Skeletal muscle satellite cell (primary cell): ENCODE data around the gene FBXW12.

Source experiments
- H3K27me3 ChIP-seq: 2 replicates; pipeline ENCODE4 v1.7.0; 2013; ENCODE audit warnings: low read length; ENCODE audit not compliant: control insufficient read depth, insufficient read depth
- H3K36me3 ChIP-seq: 2 replicates; pipeline ENCODE4 v1.7.0; 2013; ENCODE audit warnings: mild to moderate bottlenecking, control low read depth, low read length; ENCODE audit not compliant: insufficient read depth
- H3K4me1 ChIP-seq: 2 replicates; pipeline ENCODE4 v1.7.0; 2013; ENCODE audit warnings: low read length; ENCODE audit not compliant: control insufficient read depth, insufficient read depth
- H3K4me2 ChIP-seq: 2 replicates; pipeline ENCODE4 v1.7.0; 2013; ENCODE audit warnings: mild to moderate bottlenecking, low read length
- H3K4me3 ChIP-seq: 2 replicates; pipeline ENCODE4 v1.7.0; 2013; ENCODE audit warnings: low read length
- H3K9ac ChIP-seq: 2 replicates; pipeline ENCODE4 v1.7.0; 2013; ENCODE audit warnings: mild to moderate bottlenecking, low read depth, low read length, moderate library complexity
- H3K9me3 ChIP-seq: replicated peaks from 2 replicates; pipeline ENCODE4 v1.7.0; 2013; ENCODE audit warnings: mild to moderate bottlenecking, control low read depth, low read length

Gene FBXW12

GRCh38 chr3:48418140-48418539 is 46.1 kb downstream of the FBXW12 start:
- peaks cover 9% of the 10 kb centered on the region for H3K4me1 ChIP-seq
- no peaks in the 10 kb centered on the region for H3K36me3 ChIP-seq
- H3K9ac ChIP-seq, result no peak overlapping the region
- no peaks in the 10 kb centered on the region for H3K27me3 ChIP-seq
- no peak overlapping the region for H3K4me3 ChIP-seq
- H3K4me2 ChIP-seq, result no peak overlapping the region
- H3K9me3 ChIP-seq, result no peaks in the 10 kb centered on the region

- no peak overlapping the region for H3K4me3 ChIP-seq
- no peak overlapping the region for H3K9ac ChIP-seq
- H3K36me3 ChIP-seq, result no peaks in the 10 kb centered on the region
- H3K4me2 ChIP-seq, result no peak overlapping the region
- no peaks in the 10 kb centered on the region for H3K9me3 ChIP-seq
- peaks cover 14% of the 10 kb centered on the region for H3K4me1 ChIP-seq
- H3K27me3 ChIP-seq, result no peaks in the 10 kb centered on the region
Observed at GRCh38 chr3:48418651-48419050, 46.6 kb downstream of the FBXW12 start.

DNA sequence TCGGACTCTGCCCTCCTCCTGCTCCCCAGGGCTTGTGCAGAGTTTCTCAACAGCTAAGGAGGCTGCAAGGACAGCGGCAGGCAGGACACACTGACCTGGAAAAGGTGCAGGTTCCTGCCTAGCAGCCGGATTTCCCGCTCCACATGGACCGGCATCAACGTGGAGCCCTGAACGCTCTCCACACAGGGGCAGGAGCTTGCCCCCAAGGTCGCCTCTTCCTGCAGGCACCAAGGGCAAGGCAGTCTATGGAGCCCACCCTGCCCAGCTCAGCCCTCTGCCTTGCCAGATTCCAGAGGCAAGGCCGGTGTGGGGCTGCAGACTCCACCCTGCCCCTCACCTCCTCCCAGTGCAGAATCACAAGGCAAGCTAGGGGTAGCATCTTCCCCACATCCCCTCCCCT is 47.1 kb downstream of the FBXW12 start:
- H3K27me3 ChIP-seq, result no peaks in the 10 kb centered on the region
- H3K4me3 ChIP-seq, result no peak overlapping the region
- H3K4me1 ChIP-seq, result peaks cover 19% of the 10 kb centered on the region
- H3K9ac ChIP-seq, result no peak overlapping the region
- no peaks in the 10 kb centered on the region for H3K36me3 ChIP-seq
- no peaks in the 10 kb centered on the region for H3K9me3 ChIP-seq
- H3K4me2 ChIP-seq, result no peak overlapping the region

- Histone ChIP-seq H3K36me3 (no peaks in the 10 kb centered on the region), H3K9ac (no peak overlapping the region), H3K4me2 (no peak overlapping the region), H3K27me3 (no peaks in the 10 kb centered on the region), H3K4me1 (peaks cover 22% of the 10 kb centered on the region), H3K9me3 (no peaks in the 10 kb centered on the region), H3K4me3 (no peak overlapping the region)
Observed at GRCh38 chr3:48419597-48419996, 47.6 kb downstream of the FBXW12 start.

- H3K4me3 ChIP-seq, result no peak overlapping the region
- no peak overlapping the region for H3K9ac ChIP-seq
- peaks cover 27% of the 10 kb centered on the region for H3K4me1 ChIP-seq
- H3K27me3 ChIP-seq, result no peaks in the 10 kb centered on the region
- H3K9me3 ChIP-seq, result no peaks in the 10 kb centered on the region
- no peaks in the 10 kb centered on the region for H3K36me3 ChIP-seq
- no peak overlapping the region for H3K4me2 ChIP-seq
Observed at GRCh38 chr3:48420561-48420960, 48.5 kb downstream of the FBXW12 start.

DNA sequence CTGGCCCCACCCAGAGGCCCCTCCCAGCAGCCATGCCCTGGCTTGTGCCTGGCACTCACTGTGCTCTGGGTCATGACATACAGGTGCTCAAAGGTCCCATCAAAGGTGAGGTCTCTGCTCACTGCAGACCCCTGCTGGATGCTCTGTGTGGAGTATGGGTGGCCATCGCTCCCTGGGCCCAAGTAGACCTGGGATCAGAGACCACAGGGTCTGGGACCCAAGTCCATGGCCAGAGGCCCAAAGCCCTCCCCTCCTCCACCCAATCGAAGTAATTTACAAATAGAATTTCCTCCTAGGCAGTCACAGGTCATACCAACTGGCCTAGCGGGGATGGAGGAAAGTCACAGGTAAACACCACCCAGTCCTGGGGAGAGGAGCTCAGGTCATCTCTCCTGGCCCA is 50.3 kb downstream of the FBXW12 start:
- Histone ChIP-seq H3K4me2 (no peak overlapping the region), H3K36me3 (no peaks in the 10 kb centered on the region), H3K4me1 (peaks cover 44% of the 10 kb centered on the region), H3K27me3 (no peaks in the 10 kb centered on the region), H3K9me3 (no peaks in the 10 kb centered on the region), H3K9ac (no peak overlapping the region), H3K4me3 (no peak overlapping the region)

GRCh38 chr3:48422681-48423080 is 50.7 kb downstream of the FBXW12 start:
- no peak overlapping the region for H3K4me3 ChIP-seq
- no peaks in the 10 kb centered on the region for H3K9me3 ChIP-seq
- no peaks in the 10 kb centered on the region for H3K27me3 ChIP-seq
- H3K36me3 ChIP-seq, result no peaks in the 10 kb centered on the region
- peaks cover 48% of the 10 kb centered on the region for H3K4me1 ChIP-seq
- no peak overlapping the region for H3K9ac ChIP-seq
- no peak overlapping the region for H3K4me2 ChIP-seq

DNA sequence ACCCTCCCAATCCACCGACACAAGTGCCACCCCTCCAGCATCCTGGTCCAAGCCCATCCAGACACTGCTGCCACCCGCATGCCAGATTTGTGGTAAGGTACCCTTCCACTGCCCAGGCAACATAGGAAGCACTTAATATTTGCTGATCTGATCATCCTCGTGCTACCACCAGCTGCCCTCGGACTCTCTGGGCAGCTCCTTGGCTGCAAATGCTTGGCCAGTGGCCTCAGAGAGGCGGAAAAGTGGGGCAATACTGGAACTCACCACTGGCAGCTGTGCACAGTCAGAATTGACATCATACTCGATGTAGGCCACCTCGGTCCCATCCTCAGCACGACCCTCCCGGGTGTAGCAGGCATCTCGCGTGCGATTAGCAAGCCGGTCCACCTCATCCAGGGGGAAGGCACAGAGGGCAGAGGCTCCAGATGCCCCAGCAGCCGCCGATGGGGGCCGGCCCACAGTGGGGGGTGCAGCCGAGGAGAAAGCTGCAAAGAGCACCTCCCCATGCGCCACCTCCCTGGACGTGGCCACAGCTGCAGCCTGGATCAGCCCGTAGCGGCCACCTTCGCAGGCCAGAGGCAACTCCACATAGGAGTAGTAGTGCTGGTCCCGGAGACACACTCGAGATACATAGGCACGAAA is 51.3 kb downstream of the FBXW12 start:
- Histone ChIP-seq H3K4me3 (no peak overlapping the region), H3K9ac (no peak overlapping the region), H3K36me3 (no peaks in the 10 kb centered on the region), H3K4me1 (peaks cover 55% of the 10 kb centered on the region), H3K4me2 (no peak overlapping the region), H3K27me3 (no peaks in the 10 kb centered on the region), H3K9me3 (no peaks in the 10 kb centered on the region)

DNA sequence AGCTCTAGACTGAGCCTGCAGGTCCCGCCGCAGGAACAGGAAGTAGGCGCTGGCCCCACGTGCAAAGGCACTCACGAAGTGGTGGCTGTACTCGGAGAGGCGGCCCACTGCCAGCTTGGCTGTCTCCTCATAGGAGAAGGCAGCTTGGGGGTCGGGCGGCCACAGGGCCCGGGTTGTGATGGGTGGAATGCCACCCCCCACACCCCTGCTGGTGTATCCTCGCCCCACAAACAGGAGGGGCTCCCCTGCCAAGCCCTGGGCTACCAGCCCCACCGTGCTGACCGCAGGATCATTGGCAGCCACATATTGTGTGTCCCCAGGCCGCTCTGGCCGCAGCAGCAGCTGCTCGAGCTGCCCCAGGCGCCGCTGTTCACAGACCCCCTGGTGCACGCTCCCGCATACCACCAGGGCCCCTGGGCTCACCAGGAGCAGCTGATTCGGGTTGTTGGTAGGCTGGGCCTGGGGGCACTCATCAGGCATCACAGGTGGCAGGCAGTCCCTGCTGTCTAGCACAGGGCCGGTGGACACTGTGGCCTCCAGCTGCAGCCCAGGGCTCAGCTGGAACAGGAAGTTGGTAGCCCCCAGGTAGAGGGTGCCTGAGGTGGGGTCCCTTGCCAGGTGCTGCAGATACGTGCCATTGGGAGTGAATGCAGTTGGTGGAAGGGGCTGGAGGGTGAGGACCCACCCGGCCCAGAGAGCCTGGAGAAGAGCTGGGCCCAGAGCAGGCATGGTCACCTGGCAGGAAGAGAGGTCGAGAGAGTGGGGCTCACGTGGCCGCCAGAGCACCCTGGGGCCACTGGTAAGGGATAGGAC is 52.1 kb downstream of the FBXW12 start:
- no peak overlapping the region for H3K9ac ChIP-seq
- no peaks in the 10 kb centered on the region for H3K9me3 ChIP-seq
- H3K27me3 ChIP-seq, result no peaks in the 10 kb centered on the region
- no peak overlapping the region for H3K4me3 ChIP-seq
- H3K36me3 ChIP-seq, result no peaks in the 10 kb centered on the region
- no peak overlapping the region for H3K4me2 ChIP-seq
- H3K4me1 ChIP-seq, result peaks cover 57% of the 10 kb centered on the region

DNA sequence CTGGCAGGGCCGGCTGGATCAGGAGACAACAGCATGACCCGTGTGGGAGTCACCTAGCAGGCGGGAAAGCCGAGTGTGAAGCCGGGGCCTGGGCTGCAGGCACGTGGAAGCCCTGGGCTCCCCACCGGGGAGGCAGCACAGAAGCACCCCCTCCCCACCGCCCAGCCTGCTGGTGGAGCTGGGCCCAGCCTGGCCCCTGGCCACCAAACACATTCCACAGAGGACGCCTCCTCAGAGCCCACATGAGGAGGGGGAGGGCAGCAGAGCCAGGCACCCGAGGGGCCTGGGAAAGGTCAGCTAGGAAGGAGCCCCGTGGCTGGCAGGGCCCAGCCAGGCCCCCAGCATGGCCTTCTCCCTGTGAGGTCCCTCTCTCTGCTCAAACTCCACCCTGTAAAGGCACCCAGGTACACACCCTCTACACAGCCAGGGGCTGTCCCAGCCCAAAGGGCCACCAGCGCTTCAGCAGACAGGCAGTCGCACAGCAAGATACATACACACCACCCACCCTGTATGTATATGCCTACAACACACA is 53.3 kb downstream of the FBXW12 start:
- Histone ChIP-seq H3K4me2 (no peak overlapping the region), H3K9me3 (no peaks in the 10 kb centered on the region), H3K36me3 (no peaks in the 10 kb centered on the region), H3K9ac (no peak overlapping the region), H3K27me3 (no peaks in the 10 kb centered on the region), H3K4me3 (no peak overlapping the region), H3K4me1 (peaks cover 65% of the 10 kb centered on the region)

DNA sequence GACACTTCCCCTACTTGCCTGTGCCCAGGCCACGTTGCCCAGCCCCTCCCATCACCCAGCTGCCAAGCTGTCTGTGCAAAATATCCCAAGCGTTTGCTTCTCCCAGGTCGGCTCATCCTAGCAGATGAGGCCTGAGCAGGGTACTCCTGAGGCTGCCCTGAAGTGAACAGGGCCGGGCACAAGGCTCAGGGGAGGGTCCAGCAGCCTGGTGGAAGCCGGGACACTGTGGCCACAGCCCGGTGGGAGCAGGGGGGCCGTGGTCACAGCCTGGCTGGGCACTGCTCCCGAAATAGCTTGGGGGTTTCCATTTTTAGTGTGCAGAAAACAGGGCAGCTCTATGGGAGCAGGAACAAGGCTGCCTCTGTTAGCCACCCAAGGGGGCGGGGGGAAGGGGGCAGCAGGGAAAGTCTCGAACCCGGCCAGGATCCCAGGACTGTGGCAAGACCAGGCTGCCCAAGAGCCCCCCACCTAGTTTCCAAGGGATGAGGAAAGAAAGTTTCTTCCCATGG is 54.4 kb downstream of the FBXW12 start:
- H3K36me3 ChIP-seq, result no peaks in the 10 kb centered on the region
- no peaks in the 10 kb centered on the region for H3K9me3 ChIP-seq
- H3K4me3 ChIP-seq, result peak overlapping the region; percentile 17
- no peaks in the 10 kb centered on the region for H3K27me3 ChIP-seq
- peak overlapping the region; percentile 92 for H3K4me2 ChIP-seq
- no peak overlapping the region for H3K9ac ChIP-seq
- H3K4me1 ChIP-seq, result peaks cover 65% of the 10 kb centered on the region
